Activated T-helper 1 cell treated with Interleukin-2 at 50 U/mL for 16 hours (primary cell): ENCODE results near the gene ERC1.

Experiments
- DNase-seq: peaks from one replicate; pipeline ENCODE4 v3.0.0-alpha.2; 2020; ENCODE audit warnings: low read depth

ERC1 gene

DNA sequence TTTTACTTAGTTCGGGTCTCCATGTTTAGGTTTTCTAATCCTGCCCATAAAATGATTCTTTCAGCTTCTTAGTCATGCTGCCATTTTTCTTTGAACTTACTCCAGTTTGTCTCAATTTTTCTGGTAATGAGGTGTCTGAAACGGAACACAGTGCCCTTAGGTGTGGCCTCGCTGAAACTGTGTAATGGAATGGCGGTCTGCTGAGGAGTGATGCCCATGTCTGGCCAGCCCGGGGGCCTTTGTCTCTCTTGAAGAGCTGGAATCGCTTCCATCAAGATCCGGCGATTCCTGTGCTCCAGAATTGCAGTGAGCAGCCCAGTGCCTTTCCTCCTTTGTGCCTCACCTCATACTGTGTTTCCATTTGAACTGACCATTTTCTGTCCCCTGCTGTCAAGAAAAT lies 490.9 kb downstream of the ERC1 start:
- no peak for DNase-seq

- DNase-seq, result no peak
These were observed 497.9 kb downstream of the ERC1 start for GRCh38 chr12:1488908-1489381.

GRCh38 chr12:1491983-1492697 lies 501.1 kb downstream of the ERC1 start:
- no peak for DNase-seq

DNA sequence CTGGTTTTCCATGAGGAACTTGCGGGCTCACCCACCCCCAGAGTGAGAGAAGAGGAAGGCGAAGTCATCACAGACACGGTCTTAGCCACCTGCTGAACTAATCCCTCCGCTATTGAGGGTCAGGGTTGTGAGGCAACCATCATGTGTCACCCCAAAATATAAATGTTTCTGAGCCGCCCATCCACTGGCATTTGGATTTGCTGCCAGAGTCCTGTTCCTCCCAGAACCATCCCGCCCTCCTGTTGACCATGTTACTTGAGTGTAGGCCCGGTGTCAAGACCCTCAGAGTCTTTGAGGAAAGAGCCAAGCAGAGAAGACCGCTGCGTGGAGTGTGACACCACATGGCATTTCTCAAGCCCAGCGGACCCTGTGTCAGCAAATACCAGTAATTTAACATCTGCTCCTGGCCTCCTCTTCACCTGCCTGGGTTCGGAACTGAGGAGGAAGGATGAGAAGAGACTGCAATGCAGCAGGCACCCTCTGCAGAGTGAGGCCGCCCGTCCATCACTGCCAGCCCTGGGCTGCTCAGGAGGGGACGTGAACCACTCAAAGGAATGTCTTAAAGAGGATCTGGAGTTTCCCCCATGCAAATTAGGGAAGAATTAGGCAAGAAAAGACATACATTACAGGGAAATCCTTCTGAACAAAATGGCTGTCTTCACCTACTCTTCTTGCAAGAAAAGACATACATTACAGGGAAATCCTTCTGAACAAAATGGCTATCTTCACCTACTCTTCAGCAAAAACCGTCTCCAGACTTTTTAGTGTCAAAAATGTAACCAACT lies 502.9 kb downstream of the ERC1 start:
- no peak for DNase-seq

DNA sequence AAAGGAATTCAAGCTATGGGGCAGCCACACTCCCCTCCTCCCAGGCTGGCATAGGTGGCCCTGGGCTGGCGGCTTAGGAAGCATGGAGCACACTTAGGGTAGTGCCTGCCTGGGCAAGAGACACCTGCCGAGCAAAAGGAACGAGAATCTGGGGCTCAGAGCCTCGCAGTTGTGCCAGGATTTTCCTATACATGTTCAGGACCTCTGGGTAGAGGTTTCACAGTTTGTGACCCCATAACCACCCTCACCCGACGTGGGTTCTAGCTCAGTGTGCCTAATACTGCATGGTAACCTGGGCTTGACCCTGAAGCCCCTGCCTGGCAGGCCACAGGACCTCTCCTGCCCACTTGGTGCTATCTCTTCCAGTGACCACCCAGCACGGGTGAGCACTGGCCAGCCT lies 503.8 kb downstream of the ERC1 start:
- DNase-seq, result no peak

- no peak for DNase-seq
These were observed 505.3 kb downstream of the ERC1 start for GRCh38 chr12:1496162-1496900.

- DNase-seq, result no peak
These were observed 506.1 kb downstream of the ERC1 start for GRCh38 chr12:1497161-1497560.

DNA sequence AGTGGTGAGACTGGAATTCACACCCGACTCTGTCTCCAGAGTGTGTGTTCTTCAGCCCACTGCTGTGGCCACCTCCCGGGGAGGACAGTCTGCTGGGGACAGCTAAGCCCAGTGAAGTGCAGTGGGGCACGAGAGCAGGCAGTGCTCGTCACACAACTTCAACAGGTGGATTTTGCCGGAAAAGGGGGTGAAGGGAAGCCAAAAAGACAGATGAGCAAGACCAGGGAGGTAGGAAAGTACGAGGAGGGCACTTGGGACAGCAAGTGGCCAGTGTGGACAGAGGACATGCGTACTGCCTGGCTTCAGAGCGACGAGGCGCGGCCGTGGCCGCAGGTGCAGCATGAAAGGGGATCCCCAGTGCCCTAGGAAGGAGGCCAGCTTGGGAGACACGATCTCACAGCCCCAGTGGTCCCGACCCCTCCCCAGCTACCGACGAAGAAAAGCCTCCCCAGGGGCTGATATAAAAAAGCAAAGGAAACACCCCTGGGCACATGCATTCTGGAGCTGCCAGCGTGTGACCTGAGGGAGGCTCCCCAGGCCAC lies 507.2 kb downstream of the ERC1 start:
- DNase-seq, result no peak

DNA sequence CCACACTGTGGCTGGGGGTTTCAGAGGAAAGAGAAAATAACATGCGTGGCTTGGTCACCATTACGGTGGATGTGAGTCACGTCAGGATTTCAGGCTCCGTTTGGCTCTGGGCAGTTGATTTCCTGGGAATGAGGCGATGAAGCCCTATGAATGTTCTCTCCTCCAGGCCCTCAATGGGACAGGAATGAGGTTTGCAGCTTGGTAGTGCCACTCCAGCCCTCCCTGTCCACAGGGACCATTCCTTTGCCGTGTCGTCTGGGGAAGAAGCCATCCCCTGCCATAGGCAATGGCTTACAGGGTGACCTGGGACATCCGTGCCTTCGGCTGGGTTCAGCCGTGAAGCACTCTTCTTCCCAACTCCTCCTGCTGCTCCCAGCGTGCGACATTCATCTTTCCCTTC lies 508.3 kb downstream of the ERC1 start:
- DNase-seq, result no peak

- no peak for DNase-seq
These were observed 509.2 kb downstream of the ERC1 start for GRCh38 chr12:1500095-1500801.

- no peak for DNase-seq
These were observed 510.0 kb downstream of the ERC1 start for GRCh38 chr12:1501001-1501400.

- DNase-seq, result no peak
These were observed 510.8 kb downstream of the ERC1 start for GRCh38 chr12:1501695-1502378.

GRCh38 chr12:1502379-1502720 lies 511.3 kb downstream of the ERC1 start:
- no peak for DNase-seq

- no peak for DNase-seq
These were observed 511.8 kb downstream of the ERC1 start for GRCh38 chr12:1502831-1503230.

DNA sequence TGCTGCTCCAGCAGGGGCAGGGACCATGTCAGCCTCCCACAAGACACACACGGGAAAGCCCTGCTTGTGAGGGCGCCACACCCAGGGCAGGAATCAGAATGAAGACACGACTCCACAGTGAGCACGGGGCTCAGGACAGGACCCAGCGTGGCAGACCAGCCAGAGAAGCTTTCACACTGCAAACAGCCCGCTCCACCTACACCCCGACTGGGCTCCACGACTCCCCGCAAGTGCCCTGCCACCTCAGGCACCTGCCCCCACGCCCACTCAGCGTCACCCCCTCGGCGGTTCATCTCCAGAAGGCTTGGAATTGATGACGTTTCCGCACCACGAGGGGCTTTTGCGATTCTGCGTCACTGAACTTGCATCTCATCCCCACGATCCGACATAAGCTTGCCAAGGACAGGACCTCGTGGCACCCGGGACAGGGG lies 512.3 kb downstream of the ERC1 start:
- no peak for DNase-seq

DNA sequence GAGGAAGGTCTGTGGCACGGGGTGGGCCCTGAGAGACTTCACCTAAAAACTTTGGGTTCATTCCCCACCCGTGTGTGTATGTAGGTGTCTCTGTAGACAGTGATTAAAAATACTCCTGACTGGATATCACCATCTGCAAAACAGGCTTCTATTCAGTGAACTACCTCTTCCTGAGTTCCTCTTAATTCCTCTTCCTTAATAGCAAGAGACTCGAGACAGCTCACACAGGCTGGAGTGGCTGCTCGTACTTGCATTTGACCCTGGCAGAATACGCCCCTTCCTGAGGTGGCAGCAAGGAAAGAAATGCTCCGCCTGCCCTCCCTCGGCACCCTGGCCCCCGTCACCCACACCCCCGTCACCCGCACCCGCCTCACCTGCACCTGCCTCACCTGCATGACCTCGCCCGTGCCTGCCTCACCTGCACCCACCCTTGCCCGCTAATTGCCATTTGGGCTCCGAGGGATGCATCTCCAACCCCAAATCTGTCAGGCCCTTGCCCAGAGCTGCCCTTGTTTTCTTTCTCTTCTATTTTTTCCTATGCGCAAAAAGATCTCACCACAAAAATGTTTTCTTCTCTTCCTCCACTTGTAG lies 513.4 kb downstream of the ERC1 start:
- DNase-seq, result no peak

- no peak for DNase-seq
These were observed 513.9 kb downstream of the ERC1 start for GRCh38 chr12:1504895-1505311.

GRCh38 chr12:1505576-1505975 lies 514.6 kb downstream of the ERC1 start:
- no peak for DNase-seq

GRCh38 chr12:1507308-1507707 lies 516.3 kb downstream of the ERC1 start:
- no peak for DNase-seq

- no peak for DNase-seq
These were observed 518.5 kb downstream of the ERC1 start for GRCh38 chr12:1509413-1510052.
